Stimulated activated CD4-positive, alpha-beta T cell treated with anti-CD3 and anti-CD28 coated beads, Interleukin-15, amount 100 ng/mL, for 24 hours (primary cell): ENCODE results near the gene FCHO2.
A peak's percentile ranks its signal among the peaks of the same experiment; 100 is the strongest.
"Not testable (repeated sequence)": the region's sequence is repeated elsewhere in the genome, so short reads cannot be mapped to it uniquely, and the experiment has no call there.

Experiments used
- DNase-seq: peaks from one replicate; pipeline ENCODE4 v3.0.0-alpha.2; 2020

FCHO2 gene

GRCh38 chr5:72955768-72956323 is at the start of gene FCHO2:
FCHO2 (plus strand) TSS chr5:72956041; CDS start chr5:72956097, 56 bp downstream.
- DNase-seq, result peak; percentile 98

- no peak for DNase-seq
Observed at GRCh38 chr5:72906806-72907205, 49.0 kb upstream of the FCHO2 start.

DNA sequence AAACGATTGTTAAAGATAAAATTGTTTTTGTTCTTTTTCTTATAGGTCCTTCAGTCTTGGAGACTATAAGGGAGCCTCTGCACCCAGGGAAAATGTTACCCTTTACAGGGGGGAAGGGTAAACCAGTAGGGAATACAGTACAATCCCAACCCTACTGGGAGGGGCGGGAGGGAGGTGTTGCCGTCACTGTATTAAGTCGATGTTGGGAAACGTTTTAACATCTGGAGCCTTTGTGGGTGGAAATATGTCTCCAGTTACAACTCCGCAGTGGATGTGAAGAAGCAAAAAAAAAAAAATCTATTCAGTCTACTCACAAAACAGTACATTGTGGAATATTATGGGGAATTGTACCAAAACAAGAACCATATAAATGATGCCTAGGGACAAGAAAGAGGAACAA is 47.2 kb upstream of the FCHO2 start:
- no peak for DNase-seq

GRCh38 chr5:72917371-72917776 is 38.5 kb upstream of the FCHO2 start:
- DNase-seq, result no peak

- DNase-seq, result no peak
Observed at GRCh38 chr5:72920690-72921502, 34.9 kb upstream of the FCHO2 start.

DNA sequence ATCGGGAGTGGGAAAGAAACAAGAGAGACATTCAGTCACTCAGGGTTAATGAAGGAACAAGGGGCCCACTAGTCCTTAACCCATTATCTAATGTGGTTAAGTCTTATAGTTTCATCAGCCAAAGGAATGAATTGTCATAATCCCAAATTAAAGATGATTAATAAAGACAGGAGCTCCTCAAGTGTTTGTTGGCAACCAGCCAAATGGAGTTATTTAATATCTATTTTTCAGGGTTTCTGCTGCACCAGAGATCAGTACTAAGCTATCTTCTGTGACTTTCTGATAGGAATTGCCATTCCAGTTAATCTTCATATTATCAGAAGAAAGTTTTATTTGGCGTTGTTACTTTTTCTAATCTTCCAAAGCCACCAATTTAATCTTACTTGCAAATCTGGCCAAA is 34.0 kb upstream of the FCHO2 start:
- DNase-seq, result no peak

DNA sequence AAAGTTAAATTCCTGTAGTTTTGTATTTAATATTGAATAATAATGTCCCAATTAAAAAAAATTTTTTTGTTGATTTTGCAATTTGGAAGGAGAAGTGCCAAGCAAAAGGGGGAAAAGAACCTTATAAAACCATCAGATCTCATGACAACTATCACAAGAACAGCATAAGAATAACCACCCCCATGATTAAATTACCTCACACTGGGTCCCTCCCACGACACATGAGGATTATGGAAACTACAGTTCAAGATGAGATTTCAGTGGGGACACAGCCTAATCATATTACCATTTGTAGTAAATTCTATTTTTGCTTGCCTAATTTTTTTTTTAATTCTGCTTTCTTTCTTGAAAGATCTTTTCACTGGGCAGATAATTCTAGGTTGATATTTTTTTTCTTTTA is 33.4 kb upstream of the FCHO2 start:
- no peak for DNase-seq

DNA sequence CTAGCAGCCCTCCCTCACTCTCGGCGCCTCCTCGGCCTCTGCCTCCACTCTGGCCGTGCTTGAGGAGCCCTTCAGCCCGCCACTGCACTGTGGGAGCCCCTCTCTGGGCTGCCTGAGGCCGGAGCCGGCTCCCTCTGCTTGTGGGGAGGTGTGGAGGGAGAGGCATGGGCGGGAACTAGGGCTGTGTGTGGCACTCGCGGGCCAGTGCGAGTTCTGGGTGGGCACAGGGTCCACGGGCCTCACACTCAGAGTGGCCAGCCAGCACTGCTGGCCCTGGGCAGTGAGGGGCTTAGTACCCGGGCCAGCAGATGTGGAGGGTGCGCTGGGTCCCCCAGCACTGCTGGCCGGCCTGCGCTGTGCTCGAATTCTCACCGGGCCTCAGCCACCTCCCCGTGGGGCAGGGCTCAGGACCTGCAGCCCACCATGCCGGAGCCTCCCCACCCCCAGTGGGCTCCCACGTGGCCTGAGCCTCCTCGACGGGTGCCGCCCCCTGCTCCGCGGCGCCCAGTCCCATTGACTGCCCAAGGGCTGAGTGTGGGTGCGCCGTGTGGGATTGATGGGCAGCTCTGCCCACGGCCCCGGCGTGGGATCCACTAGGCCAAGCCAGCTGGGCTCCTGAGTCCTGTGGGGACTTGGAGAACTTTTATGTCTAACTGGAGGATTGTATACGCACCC is 30.4 kb upstream of the FCHO2 start:
- no peak for DNase-seq

GRCh38 chr5:72932686-72933085 is 23.2 kb upstream of the FCHO2 start:
- DNase-seq, result not testable (repeated sequence)

DNA sequence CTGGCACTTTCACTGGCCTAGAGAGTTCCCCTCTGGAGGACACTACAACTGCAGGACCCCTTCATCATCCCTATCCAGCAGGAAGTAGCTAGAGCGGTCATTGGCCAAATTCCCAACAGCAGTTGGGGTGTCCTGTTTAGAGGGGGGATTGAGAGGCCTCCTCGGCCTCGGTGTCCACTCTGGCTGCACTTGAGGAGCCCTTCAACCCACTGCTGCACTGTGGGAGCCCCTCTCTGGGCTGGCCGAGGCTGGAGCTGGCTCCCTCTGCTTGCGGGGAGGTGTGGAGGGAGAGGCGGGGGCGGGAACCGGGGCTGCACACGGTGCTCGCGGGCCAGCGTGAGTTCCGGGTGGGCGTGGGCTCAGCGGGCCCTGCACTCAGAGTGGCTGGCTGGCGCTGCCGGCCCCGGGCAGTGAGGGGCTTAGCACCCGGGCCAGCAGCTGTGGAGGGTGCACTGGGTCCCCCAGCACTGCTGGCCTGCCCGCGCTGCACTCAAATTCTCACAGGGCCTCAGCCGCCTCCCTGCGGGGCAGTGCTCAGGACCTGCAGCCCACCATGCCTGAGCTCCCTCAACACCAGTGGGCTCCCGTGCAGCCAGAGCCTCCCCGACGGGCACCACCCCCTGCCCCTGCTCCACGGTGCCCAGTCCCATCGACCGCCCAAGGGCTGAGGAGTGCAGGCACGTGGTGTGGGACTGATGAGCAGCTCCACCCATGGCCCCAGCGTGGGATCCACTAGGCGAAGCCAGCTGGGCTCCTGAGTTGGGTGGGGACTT is 20.7 kb upstream of the FCHO2 start:
- DNase-seq, result not testable (repeated sequence)

DNA sequence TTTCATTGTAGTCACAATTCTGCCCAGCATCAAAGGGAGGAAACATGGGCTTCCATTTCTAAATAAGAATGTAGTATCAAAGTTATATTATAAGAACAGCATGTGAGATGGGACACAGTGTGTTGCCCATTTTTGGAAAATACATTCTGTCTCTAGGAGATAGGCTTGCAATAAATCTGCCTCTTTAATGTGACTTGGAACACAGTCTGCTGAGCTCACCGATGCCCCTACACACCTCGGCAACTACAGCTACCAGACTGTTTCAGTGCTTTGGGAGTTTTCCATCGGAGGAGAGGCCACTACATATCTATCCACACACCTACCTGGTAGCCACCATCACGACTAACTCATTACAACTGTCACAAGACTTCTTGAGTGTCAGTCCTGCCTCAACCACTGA is 18.9 kb upstream of the FCHO2 start:
- DNase-seq, result no peak

GRCh38 chr5:72937517-72938061 is 18.3 kb upstream of the FCHO2 start:
- no peak for DNase-seq

DNA sequence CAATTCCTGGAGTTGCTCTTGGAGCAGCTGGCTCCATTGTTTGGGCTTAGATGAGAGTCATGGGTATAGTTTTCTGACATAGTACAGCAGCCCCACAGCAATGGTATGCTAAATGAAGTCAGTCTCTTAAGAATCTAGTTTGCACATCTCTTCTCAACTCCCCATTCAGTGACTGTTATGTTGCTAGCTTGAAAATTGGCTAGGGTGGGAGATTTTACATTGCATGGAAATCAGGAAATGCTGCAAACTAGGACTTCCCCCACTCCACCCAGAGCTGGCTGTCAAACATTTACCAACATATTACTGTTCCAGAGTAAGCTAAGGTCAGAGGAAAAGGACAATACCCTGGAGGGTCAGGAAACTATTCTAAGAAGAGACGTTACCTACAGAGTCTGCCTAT is 17.6 kb upstream of the FCHO2 start:
- DNase-seq, result no peak

DNA sequence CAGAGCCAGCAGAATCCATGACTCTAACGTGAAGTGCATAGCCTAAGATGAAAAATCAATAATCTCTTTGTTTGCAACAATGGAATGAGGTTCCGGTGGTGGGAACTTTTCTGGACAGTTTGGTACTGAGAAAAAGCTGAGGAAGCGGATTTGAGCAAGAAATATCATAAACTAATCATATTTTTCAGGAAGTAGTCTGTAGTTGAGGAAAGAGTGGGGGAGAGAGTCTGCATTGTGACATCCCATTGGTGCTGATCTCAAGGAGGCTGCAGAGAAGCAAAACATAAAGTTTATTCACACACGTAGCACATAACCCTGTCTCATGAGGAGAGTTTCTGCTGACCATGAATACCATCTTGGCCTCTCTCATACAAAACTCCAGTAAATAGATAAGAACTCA is 15.8 kb upstream of the FCHO2 start:
- DNase-seq, result no peak

GRCh38 chr5:72943307-72943706 is 12.5 kb upstream of the FCHO2 start:
- no peak for DNase-seq

DNA sequence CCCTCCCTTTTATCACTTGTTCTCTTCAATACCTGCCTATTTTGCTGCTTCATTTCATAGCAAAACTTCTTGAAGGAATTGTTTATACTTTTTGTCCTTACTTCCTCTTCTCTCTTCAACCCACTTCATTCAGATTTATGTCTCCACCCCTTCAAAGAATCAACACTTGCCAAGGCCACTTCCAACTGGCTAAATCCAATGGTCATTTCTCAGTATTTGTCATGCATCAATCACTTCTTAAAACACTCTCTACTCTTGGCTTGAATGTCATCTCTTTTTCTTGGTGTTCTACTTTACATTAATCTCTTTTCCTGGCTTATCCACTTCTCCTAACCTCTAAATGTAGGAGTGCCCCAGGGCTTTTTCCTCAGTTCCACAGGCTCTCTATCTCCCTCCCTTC is 8.3 kb upstream of the FCHO2 start:
- no peak for DNase-seq

- DNase-seq, result no peak
Observed at GRCh38 chr5:72949481-72949880, 6.4 kb upstream of the FCHO2 start.

- no peak for DNase-seq
Observed at GRCh38 chr5:72951671-72952468, 4.0 kb upstream of the FCHO2 start.

DNA sequence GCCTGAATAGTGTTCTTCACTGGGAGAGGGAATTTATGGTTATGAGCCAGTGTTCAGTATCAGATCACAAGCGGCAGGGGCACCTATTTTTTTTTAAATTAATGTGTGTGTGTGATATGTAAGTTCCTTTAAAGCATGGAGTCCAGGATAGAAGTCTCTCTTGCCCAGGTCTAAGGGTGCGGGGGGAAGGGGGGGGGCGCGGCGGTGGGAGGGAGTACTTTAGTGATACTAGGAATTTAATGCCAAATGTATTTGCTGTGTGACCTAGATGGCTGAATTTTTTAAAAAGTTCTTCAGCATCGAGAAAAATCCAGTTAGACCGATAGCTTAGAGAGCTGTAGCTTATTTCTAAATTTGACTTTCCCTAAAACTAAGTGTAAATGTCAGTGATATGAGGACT is 1.5 kb upstream of the FCHO2 start:
- DNase-seq, result no peak

DNA sequence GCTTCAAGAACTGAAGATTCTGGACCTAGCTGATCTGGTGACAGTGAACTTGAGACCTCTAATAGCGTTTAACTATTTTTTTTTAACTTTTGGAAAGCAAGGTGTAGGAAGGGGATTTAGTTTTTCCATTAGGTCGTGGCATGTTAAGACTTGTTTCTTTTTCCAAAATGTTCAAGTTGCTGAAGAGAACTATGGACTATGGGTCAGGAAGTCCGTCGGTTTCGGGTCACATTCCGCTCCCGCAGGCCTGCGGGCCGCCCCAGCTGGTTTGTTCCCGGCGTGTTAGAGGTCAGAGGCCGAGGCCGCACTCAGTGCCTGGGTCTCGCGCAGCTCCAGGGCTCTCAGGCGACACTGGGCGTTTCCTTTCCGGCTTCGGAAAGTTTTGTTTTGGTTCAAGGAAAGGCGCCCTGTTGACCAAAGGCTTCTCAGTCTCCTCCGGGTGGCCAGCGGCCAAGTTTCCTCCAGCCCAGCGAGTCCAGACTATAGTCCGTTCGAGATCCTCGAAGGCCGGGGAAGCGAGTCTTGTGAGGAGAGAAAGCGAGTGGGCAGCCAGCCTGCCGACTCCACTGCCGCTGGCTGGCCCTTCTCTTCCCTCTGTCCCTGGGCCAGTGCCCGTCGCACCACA is 586 bp upstream of the FCHO2 start:
- DNase-seq, result no peak

DNA sequence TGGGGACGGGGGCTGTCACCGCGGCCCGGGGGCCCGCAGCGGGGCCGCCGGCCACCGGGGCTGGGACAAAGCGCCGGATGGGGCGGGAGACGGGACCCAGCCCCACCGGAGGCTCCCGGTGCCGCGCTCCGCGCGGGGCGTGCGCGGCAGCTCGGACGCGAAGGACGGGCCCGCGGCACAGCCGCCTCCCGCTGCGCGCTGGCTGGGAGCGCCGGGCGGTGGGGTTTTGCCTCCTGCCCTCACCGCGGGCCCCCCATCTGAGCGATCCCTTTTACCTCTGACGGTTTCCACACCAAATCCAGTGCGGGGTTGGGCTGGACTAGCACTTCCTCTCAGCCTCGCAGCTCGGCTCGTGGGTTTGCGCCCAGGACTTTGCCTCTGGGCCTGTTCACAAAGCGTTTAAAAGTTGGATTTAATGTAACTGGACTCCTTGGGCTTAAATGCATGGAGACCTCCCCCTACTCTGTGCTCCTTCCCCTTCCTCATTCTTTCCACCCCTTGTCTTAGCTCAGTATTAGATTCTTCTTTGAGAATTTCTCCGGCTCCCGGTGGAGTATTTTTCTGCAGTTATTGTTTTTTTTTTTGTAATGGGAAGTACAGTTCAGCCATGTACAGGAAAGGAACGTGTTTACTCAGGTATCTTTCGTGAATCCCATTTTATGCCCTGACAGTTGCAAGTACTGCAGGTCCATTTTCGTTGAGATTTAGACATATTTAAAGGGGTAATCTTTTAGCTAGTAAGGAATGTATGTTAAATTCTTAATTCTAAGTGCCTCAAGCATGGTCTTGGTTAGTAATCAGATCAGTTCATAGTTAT is 691 bp downstream of the FCHO2 start:
- peak; percentile 28 for DNase-seq
